Measurements from ENCODE around the gene SPEG. TPM values are rescaled to one million over a fixed set of nuclear protein-coding genes. Genes with fewer than 3 reads are reported as not detected.

The SPEG gene
- total RNA-seq, 1 donor = 48.8 TPM

GRCh38 chr2:219408631-219409030, 26.0 kb upstream of the SPEG start:
- no peak for DNase-seq (ENCODE audit: low read depth)
- TF ChIP-seq CTCF (IDR thresholded peaks at IDR 0.05; ENCODE audit: insufficient read depth, low read depth, low read length) = no peak
- no peak overlapping the region for H3K4me3 ChIP-seq (ENCODE audit: low read depth, low read length)

- DNase-seq (ENCODE audit: low read depth) = no peak
- TF ChIP-seq CTCF (IDR thresholded peaks at IDR 0.05; ENCODE audit: insufficient read depth, low read depth, low read length) = no peak
These were observed 25.0 kb upstream of the SPEG start for GRCh38 chr2:219409619-219410018.

GRCh38 chr2:219410390-219410789, 24.3 kb upstream of the SPEG start:
- H3K4me3 ChIP-seq (ENCODE audit: low read depth, low read length) = no peak overlapping the region
- TF ChIP-seq CTCF (IDR thresholded peaks at IDR 0.05; ENCODE audit: insufficient read depth, low read depth, low read length) = no peak
- no peak for DNase-seq (ENCODE audit: low read depth)

More at GRCh38 chr2:219409619-219410018, 25.0 kb upstream of the SPEG start:
- H3K4me3 ChIP-seq (ENCODE audit: low read depth, low read length) = no peak overlapping the region

- TF ChIP-seq CTCF (IDR thresholded peaks at IDR 0.05; ENCODE audit: insufficient read depth, low read depth, low read length) = no peak
- no peak overlapping the region for H3K4me3 ChIP-seq (ENCODE audit: low read depth, low read length)
- no peak for DNase-seq (ENCODE audit: low read depth)
These were observed 19.8 kb upstream of the SPEG start for GRCh38 chr2:219414857-219415256.

- H3K4me3 ChIP-seq (ENCODE audit: low read depth, low read length) = no peak overlapping the region
- no peak for DNase-seq (ENCODE audit: low read depth)
- no peak for TF ChIP-seq CTCF (IDR thresholded peaks at IDR 0.05; ENCODE audit: insufficient read depth, low read depth, low read length)
These were observed 18.9 kb upstream of the SPEG start for GRCh38 chr2:219415580-219416234.

GRCh38 chr2:219416235-219416602, 18.4 kb upstream of the SPEG start:
- TF ChIP-seq CTCF (IDR thresholded peaks at IDR 0.05; ENCODE audit: insufficient read depth, low read depth, low read length) = no peak
- H3K4me3 ChIP-seq (ENCODE audit: low read depth, low read length) = no peak overlapping the region
- no peak for DNase-seq (ENCODE audit: low read depth)

- H3K4me3 ChIP-seq (ENCODE audit: low read depth, low read length) = no peak overlapping the region
- DNase-seq (ENCODE audit: low read depth) = no peak
These were observed 17.7 kb upstream of the SPEG start for GRCh38 chr2:219416938-219417337.

More at GRCh38 chr2:219416938-219417337, 17.7 kb upstream of the SPEG start:
- no peak for TF ChIP-seq CTCF (IDR thresholded peaks at IDR 0.05; ENCODE audit: insufficient read depth, low read depth, low read length)
